DMS53 (cell line): ENCODE results near the gene CEP44.
"Not testable (repeated sequence)": the region's sequence is repeated elsewhere in the genome, so short reads cannot be mapped to it uniquely, and the experiment has no call there.

Experiments
- DNase-seq: peaks from one replicate; lab custom pipeline; 2025; lab: John Stamatoyannopoulos, UW

The CEP44 gene

DNA sequence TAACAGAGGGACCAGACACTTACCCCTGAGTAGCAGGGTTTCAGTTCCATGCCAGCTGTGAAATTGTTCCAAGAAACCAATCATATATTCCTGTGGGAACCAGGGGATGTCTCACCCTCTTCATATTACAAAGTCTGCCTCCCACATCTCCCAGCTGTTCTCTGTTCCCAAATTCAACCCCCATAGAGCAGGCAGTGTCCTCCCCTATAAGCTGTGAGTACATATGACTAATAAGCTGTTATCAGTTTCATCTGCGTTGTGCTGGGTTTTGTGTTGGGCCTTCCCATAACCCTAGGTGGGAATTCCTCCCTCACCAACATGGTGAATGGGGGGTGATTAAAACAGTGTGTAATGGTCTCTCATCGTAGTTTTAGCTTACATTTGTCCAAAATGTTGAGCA is 41.0 kb downstream of the CEP44 start:
- no peak for DNase-seq

DNA sequence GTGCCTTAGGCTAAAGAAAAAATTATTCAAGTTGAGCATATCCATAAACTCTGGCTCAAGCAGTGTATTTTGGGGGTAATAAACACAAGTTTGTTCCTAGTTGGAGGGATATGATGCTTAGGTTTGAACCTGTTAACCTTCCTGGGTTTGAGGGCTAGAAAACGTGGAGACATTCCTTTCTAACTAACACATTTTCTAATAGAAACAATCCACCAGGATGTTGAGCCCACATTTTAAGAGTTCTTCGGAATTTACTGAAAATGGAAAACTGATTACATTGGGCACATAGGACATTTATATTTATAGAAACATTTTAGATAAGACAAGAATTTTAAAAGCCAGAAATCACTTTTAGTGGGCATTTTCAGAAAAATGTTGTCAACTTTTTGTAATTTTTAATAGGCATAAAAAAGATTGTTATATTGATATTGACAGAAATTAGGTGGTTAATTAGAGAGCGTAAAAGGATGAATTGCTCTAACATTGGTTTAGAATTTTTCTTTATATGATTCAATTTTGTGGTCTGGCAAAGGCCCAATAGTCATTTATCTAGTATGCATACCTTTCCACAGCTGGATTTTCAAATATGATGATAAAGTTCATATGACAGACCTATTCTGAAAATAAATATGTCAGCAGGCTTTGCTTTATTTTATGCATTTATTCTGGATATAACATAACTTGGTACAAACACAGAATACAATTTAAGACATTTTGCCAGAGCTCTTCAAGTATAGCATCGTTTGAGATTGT is 49.2 kb downstream of the CEP44 start:
- no peak for DNase-seq

DNA sequence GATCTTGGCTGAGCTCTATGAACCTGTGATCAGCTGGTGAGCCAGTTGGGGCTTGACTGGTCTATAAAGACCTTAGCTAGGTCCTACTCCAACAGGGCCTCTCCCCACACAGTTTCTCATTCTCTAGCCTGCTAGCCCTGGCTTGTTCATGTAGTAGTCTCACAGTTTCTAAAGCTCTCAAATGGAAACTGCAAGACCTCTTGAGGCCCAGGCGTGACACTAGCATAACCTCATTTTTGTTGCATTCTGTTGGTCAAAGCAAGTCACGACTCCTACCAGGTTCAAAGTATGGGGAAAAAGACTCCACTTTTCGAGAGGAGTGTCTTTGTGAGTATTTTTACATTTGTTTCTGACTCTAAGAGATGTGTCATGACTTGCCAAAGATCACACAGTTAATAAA is 50.9 kb downstream of the CEP44 start:
- DNase-seq = no peak

DNA sequence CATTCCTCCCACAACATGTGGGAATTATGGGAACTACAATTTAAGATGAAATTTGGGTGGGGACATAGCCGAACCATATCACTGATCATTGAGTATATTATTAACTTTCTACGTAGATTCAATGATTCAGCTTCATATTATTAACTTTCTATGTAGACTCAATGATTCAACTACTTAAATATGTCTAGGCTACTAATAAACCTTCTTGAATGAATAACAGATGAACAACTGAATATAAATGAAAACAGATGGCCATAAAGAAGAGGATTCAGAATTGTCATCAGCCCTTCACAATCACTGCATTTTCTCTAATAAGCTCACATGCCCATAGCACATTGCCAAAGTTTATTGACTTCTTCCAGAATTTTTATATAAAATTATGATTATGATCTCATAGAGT is 57.0 kb downstream of the CEP44 start:
- DNase-seq = no peak

DNA sequence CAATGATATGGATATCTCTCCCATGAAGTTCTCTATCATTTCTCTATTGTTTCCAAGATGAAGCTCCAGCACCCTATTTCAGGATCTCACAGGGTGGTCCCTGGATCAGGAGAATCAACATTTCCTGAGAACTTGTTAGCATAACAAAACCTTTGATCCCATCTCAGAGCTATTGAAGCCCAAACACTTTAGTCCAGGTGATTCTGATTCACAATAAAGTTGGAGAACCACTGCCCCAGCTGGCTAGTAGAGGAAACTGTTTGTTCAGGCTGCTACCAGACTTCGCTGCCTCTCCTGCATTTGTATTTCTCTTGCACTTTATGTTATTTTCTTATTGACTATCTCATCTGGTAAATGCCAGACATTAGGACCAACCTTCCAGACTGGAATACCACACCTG is 65.4 kb downstream of the CEP44 start:
- DNase-seq = no peak

DNA sequence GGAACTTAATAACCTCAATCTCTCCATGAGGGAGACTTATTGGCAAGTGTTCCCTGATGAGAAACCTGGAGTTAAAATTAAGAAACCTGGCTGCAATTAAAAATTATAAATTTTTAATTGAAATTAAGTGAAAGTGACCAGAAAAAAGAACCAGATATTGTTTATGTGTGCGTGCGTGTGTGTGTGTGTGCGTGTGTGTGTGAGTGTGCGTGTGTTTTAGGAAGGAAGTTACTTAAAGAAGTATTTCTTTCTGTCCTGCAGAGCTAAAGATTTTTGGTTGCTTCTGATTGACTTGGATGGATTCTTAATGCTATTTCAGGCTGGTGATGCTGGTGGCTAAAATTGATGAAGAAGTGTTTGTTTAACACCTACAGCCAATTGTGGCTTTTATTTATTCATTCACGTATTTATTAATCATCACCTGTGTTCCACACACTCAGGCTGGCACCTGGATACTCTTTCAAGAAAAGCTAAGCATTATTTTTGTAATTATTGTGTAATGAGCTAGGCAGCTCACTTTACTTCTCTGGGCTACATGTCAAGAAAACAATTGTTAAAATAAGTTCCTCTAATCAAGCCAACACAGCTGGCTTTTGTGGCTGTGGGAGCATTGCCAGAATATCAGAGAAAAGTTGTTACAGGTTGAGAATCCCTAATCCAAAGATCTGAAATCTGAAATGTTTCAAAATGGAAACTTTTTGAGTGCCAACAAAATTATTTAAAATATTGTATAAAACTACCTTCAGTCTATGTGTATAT is 68.5 kb downstream of the CEP44 start:
- DNase-seq = no peak

DNA sequence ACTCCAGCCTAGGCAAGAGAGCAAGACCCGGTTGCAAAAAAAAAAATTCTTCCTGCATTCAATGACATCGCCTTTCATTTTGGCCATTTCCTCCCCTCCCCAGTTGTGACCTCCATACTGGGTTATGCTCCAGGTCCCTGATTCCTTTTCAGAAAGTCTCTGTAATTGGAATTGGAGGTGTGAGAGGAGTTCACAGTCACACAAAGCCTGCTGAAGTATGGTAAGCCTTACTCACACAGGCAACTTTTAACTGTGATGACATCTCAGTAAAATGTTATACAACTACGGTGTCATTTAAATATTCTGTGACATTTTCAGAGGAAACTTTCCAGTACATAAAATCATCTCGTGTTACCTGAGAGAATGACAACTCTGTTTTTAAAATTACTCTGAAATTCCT is 73.6 kb downstream of the CEP44 start:
- DNase-seq = no peak

DNA sequence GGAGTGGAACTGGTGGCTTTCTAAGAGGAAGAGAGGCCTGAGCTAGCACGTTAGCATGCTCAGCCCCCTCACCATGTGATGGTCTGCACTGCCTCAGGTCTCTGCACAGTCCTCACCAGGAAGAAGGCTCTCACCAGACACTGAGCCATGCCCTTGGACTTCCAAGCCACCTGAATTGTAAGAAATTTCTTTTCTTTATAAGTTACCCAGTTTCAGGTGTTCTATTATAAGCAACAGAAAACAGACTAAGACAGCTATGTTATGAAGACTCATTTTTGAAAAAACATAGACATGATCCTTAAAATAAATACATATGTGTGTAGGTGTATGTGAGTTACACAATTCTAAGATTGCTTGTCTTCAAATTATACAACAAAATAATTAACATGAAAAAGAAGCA is 74.7 kb downstream of the CEP44 start:
- DNase-seq = no peak

DNA sequence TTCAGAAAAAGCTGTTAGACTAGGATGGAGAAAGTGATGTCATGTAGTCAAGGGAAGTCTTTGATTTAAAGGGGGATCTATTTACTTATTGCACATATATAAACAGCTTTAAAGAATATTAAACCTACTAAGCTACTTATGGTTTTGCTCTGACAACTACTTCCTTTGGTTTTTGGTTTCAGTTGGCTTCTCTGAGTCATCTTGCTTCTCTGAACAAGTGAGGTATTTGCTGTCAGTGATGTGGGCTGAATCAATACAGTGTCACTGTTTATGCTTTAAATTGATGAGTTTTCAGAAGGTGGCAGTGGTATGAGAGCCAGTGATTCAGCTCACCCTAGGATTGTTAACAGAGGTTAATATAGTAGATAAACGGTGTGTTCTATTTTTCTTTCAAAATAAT is 75.1 kb downstream of the CEP44 start:
- DNase-seq = peak; percentile 40

DNA sequence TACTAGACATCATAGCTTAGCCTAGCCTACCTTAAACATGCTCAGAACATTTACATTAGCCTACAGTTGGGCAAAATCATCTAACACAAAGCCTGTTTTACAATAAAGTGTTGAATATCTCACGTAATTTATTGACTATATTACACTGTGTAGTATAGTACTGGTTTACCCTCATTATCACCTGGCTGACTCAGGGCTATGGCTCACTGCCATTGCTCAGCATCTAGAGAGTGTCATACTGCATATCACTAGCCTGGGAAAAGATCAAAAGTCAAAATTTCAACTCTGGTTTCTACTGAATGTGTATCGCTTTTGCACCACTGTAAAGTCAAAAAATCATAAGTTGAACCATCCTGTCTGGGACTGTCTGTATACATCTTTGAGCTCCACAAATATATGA is 78.6 kb downstream of the CEP44 start:
- no peak for DNase-seq

DNA sequence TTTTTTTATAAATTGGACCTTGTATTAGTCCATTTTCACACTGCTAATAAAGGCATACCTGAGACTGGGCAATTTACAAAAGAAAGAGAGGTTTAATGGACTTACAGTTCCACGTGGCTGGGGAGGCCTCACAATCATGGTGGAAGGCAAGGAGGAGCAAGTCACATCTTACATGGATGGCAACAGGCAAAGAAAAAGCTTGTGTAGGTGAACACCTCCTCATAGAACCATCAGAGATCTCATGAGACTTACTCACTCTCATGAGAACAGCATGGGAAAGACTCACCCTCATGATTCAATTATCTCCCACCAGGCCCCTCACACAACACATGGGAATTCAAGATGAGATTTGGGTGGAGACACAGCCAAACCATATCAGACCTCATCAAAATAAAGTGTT is 80.1 kb downstream of the CEP44 start:
- not testable (repeated sequence) for DNase-seq

DNA sequence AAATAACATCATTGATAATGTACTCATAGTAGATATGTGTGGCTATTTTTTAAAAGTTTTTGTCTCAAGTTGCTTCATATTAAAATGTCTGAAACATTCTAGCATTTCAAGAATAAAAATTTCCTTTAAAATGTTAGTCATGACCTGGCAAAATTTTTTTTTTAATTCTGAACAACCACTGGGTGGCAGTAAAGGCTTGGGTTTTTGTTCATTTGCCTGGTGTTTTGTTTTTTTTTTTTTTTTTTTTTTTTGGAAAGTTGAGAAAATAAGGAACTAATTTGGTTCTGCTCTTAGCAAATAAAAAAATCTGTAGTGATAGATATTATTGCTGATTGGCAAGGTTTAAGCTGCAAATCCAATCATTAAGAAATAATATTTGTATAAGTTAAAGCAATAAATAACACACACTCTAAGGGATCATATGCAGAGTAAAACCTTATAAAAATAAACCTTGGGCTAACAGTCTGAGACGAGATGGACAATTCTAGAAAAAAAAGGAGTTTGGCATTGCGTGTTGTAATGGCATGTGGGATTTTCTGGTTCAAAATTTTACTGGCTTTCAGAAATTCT is 81.4 kb downstream of the CEP44 start:
- peak; percentile 58 for DNase-seq

DNA sequence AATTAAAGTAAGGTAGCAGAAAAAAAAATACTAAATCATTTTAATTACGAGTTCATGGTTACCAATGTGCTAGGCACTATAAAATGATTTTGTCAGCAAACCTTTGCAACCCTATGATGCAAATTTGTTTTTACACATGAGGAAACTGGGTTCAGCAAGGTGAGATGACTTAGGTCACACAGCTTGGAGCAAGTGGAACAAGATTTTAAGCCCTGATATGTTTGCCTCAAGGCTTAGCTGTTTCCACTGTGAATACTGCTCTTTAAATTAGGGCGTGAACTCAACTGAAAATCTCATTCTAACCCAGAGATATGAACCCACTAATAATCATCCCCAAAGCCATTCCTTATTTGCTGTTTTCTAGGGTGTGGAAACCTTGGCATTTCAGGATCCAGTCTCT is 86.3 kb downstream of the CEP44 start:
- no peak for DNase-seq

DNA sequence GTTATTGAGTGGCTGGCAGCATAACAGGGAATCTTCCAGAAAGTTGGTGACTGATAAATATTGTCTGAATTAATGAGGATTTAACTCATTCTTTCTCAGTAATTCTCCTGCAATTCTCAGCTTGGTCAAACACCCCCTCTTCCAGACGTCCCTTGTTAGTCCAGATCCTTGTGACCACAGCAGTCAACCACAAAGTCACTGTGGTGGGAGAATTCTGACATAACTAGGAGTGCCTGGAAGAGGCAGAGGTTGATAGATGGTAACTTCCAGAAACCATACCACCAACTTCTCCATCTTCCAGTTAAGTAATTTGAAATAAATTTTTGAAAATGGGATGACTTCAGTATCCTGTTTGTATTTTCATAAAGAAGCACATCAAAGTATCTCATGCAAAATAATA is 90.1 kb downstream of the CEP44 start:
- DNase-seq = no peak

DNA sequence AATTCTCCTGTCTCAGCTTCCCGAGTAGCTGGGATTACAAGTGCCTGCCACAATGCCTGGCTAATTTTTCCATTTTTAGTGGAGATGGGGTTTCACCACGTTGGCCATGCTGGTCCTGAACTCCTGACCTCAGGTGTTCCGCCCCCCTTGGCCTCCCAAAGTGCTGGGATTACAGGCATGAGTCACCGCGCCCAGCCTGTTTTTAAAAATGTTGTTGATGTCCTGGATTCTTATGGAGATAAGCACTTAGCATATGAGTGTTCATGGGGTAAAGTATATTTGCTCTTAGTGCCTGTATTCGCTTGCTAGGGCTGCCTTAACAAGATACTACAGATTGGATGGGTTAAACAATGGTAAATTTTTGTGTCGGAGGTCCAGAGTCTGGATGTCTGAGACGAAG is 91.7 kb downstream of the CEP44 start:
- DNase-seq = no peak

DNA sequence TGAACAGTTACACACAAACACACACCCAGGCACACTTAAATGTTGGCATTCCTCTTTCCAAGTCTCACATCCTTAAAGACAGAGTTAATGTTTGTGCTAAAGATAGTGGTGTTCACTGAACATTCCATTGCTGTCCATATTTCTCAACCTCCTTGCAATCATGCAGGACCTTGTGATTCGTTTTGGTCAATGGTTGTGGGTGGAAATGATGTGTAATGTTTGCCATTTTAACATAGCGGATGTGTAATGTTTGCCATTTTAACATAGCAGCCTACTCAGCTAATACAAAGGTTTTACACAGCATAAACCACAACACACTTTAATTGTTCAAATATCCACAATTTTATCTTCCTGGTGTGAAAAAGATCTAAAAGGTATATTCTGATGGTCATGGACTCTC is 93.9 kb downstream of the CEP44 start:
- no peak for DNase-seq

DNA sequence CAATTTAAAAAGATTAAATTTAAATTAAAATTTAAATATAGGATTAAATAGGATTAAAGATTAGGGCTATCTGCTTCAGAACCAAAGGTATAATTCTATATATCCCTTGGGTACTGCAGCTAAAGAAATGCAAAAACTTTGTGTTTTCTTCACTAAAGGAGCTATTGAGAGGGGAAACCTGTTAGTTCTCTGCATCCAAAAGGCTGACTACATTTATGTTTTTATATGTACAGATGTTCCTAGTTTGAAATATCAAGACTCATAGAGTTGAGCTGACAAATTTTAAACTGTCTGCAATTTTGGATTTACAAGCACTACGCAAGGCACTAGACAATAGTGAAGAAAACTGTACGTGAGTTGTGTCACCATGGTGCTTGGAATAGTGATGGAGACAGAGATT is 95.2 kb downstream of the CEP44 start:
- DNase-seq = no peak

DNA sequence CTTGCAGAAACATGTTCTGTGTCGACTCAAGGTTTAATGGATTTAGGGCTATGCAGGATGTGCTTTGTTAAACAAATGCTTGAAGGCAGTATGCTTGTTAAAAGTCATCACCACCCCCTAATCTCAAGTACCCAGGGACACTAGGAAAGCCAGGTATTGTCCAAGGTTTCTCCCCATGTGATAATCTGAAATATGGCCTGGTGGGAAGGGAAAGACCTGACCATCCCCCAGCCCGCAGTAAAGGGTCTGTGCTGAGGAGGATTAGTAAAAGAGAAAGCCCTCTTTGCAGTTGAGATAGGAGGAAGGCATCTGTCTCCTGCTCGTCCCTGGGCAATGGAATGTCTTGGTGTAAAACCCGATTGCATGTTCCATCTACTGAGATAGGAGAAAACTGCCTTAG is 96.5 kb downstream of the CEP44 start:
- not testable (repeated sequence) for DNase-seq

DNA sequence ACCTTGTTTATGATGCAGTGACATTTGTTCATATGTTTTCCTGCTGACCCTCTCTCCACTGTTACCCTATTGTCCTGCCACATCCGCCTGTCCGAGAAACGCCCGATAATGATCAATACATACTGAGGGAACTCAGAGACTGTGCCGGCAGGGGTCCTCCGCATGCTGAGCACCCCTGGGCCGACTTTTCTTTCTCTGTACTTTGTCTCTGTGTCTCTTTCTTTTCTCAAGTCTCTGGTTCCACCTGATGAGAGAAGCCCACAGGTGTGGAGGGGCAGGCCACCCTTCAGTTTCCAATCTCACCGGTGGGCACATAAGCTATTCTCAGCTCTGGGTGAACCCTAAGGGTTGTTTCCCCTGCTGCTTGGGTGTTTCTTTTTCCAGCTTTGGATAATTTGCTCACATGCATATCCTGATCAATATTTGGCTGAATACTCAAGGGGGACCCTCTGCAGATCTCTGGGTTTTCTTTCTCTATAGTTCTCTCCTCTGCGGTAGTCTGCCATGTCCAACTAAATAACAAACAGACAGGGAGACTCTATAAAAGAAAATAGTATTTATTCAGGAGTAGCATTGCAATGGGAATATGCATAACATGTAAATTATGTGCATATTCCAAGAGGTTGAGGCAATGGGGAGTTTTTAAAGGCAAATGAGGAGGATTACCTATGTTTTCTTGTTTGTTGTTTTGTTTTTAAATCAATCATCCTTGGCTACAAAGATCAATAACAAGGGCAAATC is 97.2 kb downstream of the CEP44 start:
- no peak for DNase-seq

DNA sequence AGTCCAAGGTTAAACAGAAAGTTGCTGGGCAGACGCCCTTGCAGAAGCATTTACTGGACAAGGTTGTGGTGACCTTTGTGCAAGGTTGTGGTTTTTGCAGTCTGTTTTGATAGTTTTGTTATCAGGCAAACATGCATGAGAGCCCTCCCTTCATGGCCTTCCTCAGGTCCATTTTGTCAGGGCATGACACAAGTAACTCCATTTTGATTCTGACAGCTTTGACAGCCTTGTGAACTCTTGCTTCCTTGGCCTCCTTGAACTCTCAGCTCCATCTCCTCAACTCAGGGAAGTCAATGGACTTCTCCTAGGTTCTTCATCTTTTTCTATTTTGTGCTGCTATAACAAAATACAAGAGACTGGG is 97.7 kb downstream of the CEP44 start:
- DNase-seq = no peak
